ENCODE measurements around the gene OLFML3.
"Not testable (repeated sequence)": the region's sequence is repeated elsewhere in the genome, so short reads cannot be mapped to it uniquely, and the experiment has no call there.

OLFML3 gene

GRCh38 chr1:113998361-113998760, 19.1 kb downstream of the OLFML3 start:
- no peak overlapping the region for H3K4me3 ChIP-seq (ENCODE audit: control insufficient read depth, low read depth, low read length)
- TF ChIP-seq CTCF (conservative IDR thresholded peaks at IDR 0.05; ENCODE audit: control insufficient read depth, insufficient read depth, low read depth, low read length) = no peak
- peak; percentile 60 for DNase-seq (ENCODE audit: low read depth)

- DNase-seq (ENCODE audit: low read depth) = no peak
- no peak overlapping the region for H3K4me3 ChIP-seq (ENCODE audit: control insufficient read depth, low read depth, low read length)
- TF ChIP-seq CTCF (conservative IDR thresholded peaks at IDR 0.05; ENCODE audit: control insufficient read depth, insufficient read depth, low read depth, low read length) = no peak
These were observed 20.0 kb downstream of the OLFML3 start for GRCh38 chr1:113999233-113999632.

- no peak for DNase-seq (ENCODE audit: low read depth)
- no peak overlapping the region for H3K4me3 ChIP-seq (ENCODE audit: control insufficient read depth, low read depth, low read length)
- no peak for TF ChIP-seq CTCF (conservative IDR thresholded peaks at IDR 0.05; ENCODE audit: control insufficient read depth, insufficient read depth, low read depth, low read length)
These were observed 20.5 kb downstream of the OLFML3 start for GRCh38 chr1:113999799-114000198.

- no peak for TF ChIP-seq CTCF (conservative IDR thresholded peaks at IDR 0.05; ENCODE audit: control insufficient read depth, insufficient read depth, low read depth, low read length)
- DNase-seq (ENCODE audit: low read depth) = no peak
- no peak overlapping the region for H3K4me3 ChIP-seq (ENCODE audit: control insufficient read depth, low read depth, low read length)
These were observed 21.1 kb downstream of the OLFML3 start for GRCh38 chr1:114000406-114000805.

- no peak for TF ChIP-seq CTCF (conservative IDR thresholded peaks at IDR 0.05; ENCODE audit: control insufficient read depth, insufficient read depth, low read depth, low read length)
- no peak overlapping the region for H3K4me3 ChIP-seq (ENCODE audit: control insufficient read depth, low read depth, low read length)
- peak; percentile 56 for DNase-seq (ENCODE audit: low read depth)
These were observed 23.4 kb downstream of the OLFML3 start for GRCh38 chr1:114002492-114003239.

- DNase-seq (ENCODE audit: low read depth) = no peak
- no peak for TF ChIP-seq CTCF (conservative IDR thresholded peaks at IDR 0.05; ENCODE audit: control insufficient read depth, insufficient read depth, low read depth, low read length)
These were observed 24.2 kb downstream of the OLFML3 start for GRCh38 chr1:114003431-114003830.

GRCh38 chr1:114006825-114007224, 27.6 kb downstream of the OLFML3 start:
- H3K4me3 ChIP-seq (ENCODE audit: control insufficient read depth, low read depth, low read length); DNase-seq (ENCODE audit: low read depth): not testable (repeated sequence)

More at GRCh38 chr1:114003431-114003830, 24.2 kb downstream of the OLFML3 start:
- no peak overlapping the region for H3K4me3 ChIP-seq (ENCODE audit: control insufficient read depth, low read depth, low read length)

Measured in fibroblast of mammary gland (primary cell).